K562 (cell line): ENCODE data around the gene MRPL58. TPM values are rescaled to one million over a fixed set of nuclear protein-coding genes. Genes with fewer than 3 reads are reported as not detected.

Source experiments
- ATF1 ChIP-seq, 2 experiments: fragments of 450-650 bp in 1 of 2; IDR thresholded peaks; 2 replicates each; pipeline ENCODE4 v1.6.1; 2016; ENCODE audit warnings: missing compliant biosample characterization in 1 of 2, missing genetic modification characterization in 1 of 2
- KAT7 ChIP-seq: sonication (generic); formaldehyde crosslinking; IDR thresholded peaks from 2 replicates; pipeline ENCODE4 v1.8.0; 2022; ENCODE audit warnings: missing genetic modification reagents, mild to moderate bottlenecking, borderline replicate concordance
- LARP7 ChIP-seq: fragments of 450-650 bp; IDR thresholded peaks from 2 replicates; pipeline ENCODE4 v1.6.1; 2016
- PHF20 ChIP-seq: fragments of 450-650 bp; IDR thresholded peaks from 2 replicates; pipeline ENCODE4 v1.6.1; 2018; ENCODE audit not compliant: partially characterized antibody
- PHF8 ChIP-seq: fragments of 200-600 bp; sonication (generic); IDR thresholded peaks from 2 replicates; pipeline ENCODE4 v1.6.1; 2012; ENCODE audit warnings: mixed run types, mild to moderate bottlenecking, inconsistent platforms, low read length, moderate library complexity, borderline replicate concordance
- POU5F1 ChIP-seq: fragments of 150-350 bp; IDR thresholded peaks from 2 replicates; pipeline ENCODE4 v1.6.1; 2014; ENCODE audit warnings: borderline replicate concordance, low read length, low read depth, mild to moderate bottlenecking; ENCODE audit not compliant: partially characterized antibody
- SOX6 ChIP-seq: fragments of 450-650 bp; IDR thresholded peaks from 2 replicates; pipeline ENCODE4 v1.6.1; 2014; ENCODE audit warnings: mild to moderate bottlenecking
- SPI1 ChIP-seq: IDR thresholded peaks from 2 replicates; pipeline ENCODE4 v1.6.1; 2011; ENCODE audit warnings: low read depth, low read length, control low read depth, borderline replicate concordance
- ZBTB43 ChIP-seq: sonication (generic); formaldehyde crosslinking; IDR thresholded peaks from 2 replicates; pipeline ENCODE4 v1.8.0; 2023; ENCODE audit warnings: mild to moderate bottlenecking, missing genetic modification reagents
- ZNF780A ChIP-seq: fragments of 250-450 bp; sonication (Bioruptor Pico); IDR thresholded peaks from 2 replicates; pipeline ENCODE4 v1.5.0; 2021; ENCODE audit warnings: mild to moderate bottlenecking
- polyA plus RNA-seq, 8 experiments: library from polyadenylated mRNA; depleted of rRNA in 4 of 8; stranded (reverse) in 5 of 8; unstranded in 3 of 8; fragments of >200 nt; fragmentation: Nextera tagmentation in 2 of 8; fragmentation: Illumina TruSeq in 1 of 8; extraction: Ambion mirVana in 2 of 8; extraction: Trizol in 1 of 8; gene quantifications; 2 replicates each; pipeline versions ENCODE4 v1.2.1 to v1.2.3, GENCODE V29; 2011 to 2014; ENCODE audit warnings: inconsistent platforms in 1 of 8, missing spikeins in 1 of 8
- total RNA-seq, 7 experiments: library from RNA; depleted of rRNA in 6 of 7; stranded (reverse); fragments of >200 nt in 6 of 7; fragmentation: Illumina TruSeq in 2 of 7; extraction: Trizol in 2 of 7; gene quantifications; 2 replicates each; pipeline versions ENCODE4 v1.2.1 to v1.2.3, GENCODE V29; 2011 to 2021; ENCODE audit warnings: low replicate concordance in 1 of 7
- TF ChIP-seq, protein P1 (sequence below): fragments of 200-600 bp; sonication (generic); IDR thresholded peaks from one replicate; pipeline ENCODE4 v1.6.1; 2012; ENCODE audit warnings: mild to moderate bottlenecking, low read depth, low read length, inconsistent platforms
- TF ChIP-seq, protein P2 (sequence below): fragments of 250-450 bp; sonication (Bioruptor Pico); IDR thresholded peaks from 2 replicates; pipeline ENCODE4 v1.8.0; 2021; ENCODE audit warnings: moderate library complexity, mild to moderate bottlenecking, inconsistent platforms
- TF ChIP-seq, protein P3 (sequence below), 2 experiments: fragments of 450-650 bp in 1 of 2; sonication (generic) in 1 of 2; formaldehyde crosslinking in 1 of 2; IDR thresholded peaks in 1 of 2; conservative IDR thresholded peaks in 1 of 2; 2 replicates each; pipeline versions ENCODE4 v1.6.1 to v1.8.1; 2016 to 2023; ENCODE audit warnings: mild to moderate bottlenecking in 2 of 2, moderate library complexity in 2 of 2, inconsistent platforms in 1 of 2, missing genetic modification reagents in 1 of 2

MRPL58 gene
- total and polyA plus RNA-seq, 9 of the 15 experiments (the other 6 are each of a cell fraction or from before 2014, with no cell fraction given): 30.8 to 107 (median 72.4) TPM

DNA sequence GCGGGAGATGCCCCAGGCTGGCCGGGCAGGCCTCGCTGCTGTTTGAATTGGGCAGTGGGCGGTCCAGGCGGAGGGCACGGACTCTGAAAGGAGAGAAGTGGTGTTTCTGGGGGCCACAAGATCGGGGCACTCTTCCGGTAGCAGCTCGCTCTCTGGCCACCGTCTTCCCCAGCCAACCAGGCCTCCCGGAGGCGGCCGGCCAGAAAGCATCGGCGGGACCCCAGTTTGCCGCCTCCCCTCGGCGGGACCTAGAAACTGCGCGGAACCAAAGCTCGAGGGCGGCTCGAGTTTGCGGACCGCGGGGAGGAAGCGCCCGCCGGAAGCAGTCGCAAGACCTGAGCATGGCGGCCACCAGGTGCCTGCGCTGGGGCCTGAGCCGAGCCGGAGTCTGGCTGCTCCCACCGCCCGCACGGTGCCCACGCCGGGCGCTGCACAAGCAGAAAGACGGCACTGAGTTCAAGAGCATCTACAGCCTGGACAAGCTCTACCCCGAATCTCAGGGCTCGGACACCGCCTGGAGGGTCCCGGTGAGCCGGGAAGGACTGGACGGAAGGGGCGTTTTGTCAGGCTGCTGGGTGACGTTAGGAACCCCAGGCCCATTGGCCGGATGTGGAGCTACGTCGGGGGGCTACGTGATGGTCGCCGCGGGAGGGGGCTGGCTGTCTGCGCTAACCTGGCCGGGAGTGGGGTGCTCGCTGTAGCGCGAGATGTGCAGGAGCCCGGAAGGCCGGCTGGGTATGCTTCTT lies at the start of gene MRPL58 (continued):
- TF ChIP-seq, protein P1, sequence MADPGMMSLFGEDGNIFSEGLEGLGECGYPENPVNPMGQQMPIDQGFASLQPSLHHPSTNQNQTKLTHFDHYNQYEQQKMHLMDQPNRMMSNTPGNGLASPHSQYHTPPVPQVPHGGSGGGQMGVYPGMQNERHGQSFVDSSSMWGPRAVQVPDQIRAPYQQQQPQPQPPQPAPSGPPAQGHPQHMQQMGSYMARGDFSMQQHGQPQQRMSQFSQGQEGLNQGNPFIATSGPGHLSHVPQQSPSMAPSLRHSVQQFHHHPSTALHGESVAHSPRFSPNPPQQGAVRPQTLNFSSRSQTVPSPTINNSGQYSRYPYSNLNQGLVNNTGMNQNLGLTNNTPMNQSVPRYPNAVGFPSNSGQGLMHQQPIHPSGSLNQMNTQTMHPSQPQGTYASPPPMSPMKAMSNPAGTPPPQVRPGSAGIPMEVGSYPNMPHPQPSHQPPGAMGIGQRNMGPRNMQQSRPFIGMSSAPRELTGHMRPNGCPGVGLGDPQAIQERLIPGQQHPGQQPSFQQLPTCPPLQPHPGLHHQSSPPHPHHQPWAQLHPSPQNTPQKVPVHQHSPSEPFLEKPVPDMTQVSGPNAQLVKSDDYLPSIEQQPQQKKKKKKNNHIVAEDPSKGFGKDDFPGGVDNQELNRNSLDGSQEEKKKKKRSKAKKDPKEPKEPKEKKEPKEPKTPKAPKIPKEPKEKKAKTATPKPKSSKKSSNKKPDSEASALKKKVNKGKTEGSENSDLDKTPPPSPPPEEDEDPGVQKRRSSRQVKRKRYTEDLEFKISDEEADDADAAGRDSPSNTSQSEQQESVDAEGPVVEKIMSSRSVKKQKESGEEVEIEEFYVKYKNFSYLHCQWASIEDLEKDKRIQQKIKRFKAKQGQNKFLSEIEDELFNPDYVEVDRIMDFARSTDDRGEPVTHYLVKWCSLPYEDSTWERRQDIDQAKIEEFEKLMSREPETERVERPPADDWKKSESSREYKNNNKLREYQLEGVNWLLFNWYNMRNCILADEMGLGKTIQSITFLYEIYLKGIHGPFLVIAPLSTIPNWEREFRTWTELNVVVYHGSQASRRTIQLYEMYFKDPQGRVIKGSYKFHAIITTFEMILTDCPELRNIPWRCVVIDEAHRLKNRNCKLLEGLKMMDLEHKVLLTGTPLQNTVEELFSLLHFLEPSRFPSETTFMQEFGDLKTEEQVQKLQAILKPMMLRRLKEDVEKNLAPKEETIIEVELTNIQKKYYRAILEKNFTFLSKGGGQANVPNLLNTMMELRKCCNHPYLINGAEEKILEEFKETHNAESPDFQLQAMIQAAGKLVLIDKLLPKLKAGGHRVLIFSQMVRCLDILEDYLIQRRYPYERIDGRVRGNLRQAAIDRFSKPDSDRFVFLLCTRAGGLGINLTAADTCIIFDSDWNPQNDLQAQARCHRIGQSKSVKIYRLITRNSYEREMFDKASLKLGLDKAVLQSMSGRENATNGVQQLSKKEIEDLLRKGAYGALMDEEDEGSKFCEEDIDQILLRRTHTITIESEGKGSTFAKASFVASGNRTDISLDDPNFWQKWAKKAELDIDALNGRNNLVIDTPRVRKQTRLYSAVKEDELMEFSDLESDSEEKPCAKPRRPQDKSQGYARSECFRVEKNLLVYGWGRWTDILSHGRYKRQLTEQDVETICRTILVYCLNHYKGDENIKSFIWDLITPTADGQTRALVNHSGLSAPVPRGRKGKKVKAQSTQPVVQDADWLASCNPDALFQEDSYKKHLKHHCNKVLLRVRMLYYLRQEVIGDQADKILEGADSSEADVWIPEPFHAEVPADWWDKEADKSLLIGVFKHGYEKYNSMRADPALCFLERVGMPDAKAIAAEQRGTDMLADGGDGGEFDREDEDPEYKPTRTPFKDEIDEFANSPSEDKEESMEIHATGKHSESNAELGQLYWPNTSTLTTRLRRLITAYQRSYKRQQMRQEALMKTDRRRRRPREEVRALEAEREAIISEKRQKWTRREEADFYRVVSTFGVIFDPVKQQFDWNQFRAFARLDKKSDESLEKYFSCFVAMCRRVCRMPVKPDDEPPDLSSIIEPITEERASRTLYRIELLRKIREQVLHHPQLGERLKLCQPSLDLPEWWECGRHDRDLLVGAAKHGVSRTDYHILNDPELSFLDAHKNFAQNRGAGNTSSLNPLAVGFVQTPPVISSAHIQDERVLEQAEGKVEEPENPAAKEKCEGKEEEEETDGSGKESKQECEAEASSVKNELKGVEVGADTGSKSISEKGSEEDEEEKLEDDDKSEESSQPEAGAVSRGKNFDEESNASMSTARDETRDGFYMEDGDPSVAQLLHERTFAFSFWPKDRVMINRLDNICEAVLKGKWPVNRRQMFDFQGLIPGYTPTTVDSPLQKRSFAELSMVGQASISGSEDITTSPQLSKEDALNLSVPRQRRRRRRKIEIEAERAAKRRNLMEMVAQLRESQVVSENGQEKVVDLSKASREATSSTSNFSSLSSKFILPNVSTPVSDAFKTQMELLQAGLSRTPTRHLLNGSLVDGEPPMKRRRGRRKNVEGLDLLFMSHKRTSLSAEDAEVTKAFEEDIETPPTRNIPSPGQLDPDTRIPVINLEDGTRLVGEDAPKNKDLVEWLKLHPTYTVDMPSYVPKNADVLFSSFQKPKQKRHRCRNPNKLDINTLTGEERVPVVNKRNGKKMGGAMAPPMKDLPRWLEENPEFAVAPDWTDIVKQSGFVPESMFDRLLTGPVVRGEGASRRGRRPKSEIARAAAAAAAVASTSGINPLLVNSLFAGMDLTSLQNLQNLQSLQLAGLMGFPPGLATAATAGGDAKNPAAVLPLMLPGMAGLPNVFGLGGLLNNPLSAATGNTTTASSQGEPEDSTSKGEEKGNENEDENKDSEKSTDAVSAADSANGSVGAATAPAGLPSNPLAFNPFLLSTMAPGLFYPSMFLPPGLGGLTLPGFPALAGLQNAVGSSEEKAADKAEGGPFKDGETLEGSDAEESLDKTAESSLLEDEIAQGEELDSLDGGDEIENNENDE: no peak
- TF ChIP-seq SPI1 (peak; percentile 30; the same call in 1 of the 2 replicates), SOX6 (peak; percentile 35; the same call in 1 of the 2 replicates), POU5F1 (no peak), PHF8 (peak; percentile 97), KAT7 (CRISPR knock-in tag) (no peak), ZNF780A (no peak), LARP7 (0 out of 2 replicates have a peak, but pooled peaks have one; percentile 8), ATF1 (CRISPR knock-in tag; IDR thresholded peaks at IDR 0.05) (0 out of 2 replicates have a peak, but pooled peaks have one; percentile 11), ATF1 (tag; IDR thresholded peaks at IDR 0.05) (peak; percentile 84), ZBTB43 (CRISPR knock-in tag) (no peak), PHF20 (peak; percentile 96)
- TF ChIP-seq, protein P2, sequence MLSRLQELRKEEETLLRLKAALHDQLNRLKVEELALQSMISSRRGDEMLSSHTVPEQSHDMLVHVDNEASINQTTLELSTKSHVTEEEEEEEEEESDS (CRISPR knock-in tag): no peak
- TF ChIP-seq, protein P3, sequence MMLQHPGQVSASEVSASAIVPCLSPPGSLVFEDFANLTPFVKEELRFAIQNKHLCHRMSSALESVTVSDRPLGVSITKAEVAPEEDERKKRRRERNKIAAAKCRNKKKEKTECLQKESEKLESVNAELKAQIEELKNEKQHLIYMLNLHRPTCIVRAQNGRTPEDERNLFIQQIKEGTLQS (IDR thresholded peaks at IDR 0.05): no peak
- TF ChIP-seq, protein P3 (CRISPR knock-in tag; conservative IDR thresholded peaks at IDR 0.05): no peak; the same call in 1 of the 2 replicates
